SIG-M5 (cell line): ENCODE results near the gene SURF1.
"Not testable (repeated sequence)": the region's sequence is repeated elsewhere in the genome, so short reads cannot be mapped to it uniquely, and the experiment has no call there.

Source experiments
- DNase-seq: peaks from one replicate; lab custom pipeline; 2025; lab: John Stamatoyannopoulos, UW

The SURF1 gene, protein sequence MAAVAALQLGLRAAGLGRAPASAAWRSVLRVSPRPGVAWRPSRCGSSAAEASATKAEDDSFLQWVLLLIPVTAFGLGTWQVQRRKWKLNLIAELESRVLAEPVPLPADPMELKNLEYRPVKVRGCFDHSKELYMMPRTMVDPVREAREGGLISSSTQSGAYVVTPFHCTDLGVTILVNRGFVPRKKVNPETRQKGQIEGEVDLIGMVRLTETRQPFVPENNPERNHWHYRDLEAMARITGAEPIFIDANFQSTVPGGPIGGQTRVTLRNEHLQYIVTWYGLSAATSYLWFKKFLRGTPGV

DNA sequence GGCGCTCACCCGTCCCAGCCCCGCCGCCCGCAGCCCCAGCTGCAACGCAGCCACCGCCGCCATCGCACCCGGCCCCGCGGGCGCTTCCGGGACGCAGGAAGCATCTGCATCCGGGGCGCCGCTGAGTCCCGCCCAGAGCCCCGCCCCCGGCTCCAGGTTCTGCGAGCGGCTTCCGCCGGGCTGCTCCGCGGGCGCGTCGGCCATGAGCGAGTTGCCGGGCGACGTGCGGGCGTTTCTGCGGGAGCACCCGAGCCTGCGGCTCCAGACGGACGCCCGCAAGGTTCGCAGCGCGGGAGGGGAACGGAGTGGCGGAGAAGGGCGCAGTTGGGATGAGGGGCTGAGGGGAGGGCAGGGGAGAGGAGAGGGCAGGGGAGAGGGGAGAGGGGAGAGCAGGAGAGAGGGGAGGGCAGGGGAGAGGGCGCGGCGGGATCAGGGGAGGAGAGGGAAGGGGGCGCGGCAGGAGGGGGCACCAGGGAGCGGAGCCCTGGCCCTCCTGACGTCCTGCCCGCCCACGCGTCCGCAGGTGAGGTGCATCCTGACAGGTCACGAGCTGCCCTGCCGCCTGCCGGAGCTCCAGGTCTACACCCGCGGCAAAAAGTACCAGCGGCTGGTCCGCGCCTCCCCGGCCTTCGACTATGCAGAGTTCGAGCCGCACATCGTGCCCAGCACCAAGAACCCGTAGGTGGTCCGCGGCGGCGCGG lies at the start of gene SURF1, which contains the start of gene SURF2:
Gene SURF1, minus strand, starts transcription at position 97 of the 701 bp plus-strand sequence. Its CDS starts 34 bp downstream, at position 63.
Gene SURF2, plus strand, starts transcription at position 160 of the 701 bp plus-strand sequence. Its CDS starts 43 bp downstream, at position 203.
- no peak for DNase-seq

DNA sequence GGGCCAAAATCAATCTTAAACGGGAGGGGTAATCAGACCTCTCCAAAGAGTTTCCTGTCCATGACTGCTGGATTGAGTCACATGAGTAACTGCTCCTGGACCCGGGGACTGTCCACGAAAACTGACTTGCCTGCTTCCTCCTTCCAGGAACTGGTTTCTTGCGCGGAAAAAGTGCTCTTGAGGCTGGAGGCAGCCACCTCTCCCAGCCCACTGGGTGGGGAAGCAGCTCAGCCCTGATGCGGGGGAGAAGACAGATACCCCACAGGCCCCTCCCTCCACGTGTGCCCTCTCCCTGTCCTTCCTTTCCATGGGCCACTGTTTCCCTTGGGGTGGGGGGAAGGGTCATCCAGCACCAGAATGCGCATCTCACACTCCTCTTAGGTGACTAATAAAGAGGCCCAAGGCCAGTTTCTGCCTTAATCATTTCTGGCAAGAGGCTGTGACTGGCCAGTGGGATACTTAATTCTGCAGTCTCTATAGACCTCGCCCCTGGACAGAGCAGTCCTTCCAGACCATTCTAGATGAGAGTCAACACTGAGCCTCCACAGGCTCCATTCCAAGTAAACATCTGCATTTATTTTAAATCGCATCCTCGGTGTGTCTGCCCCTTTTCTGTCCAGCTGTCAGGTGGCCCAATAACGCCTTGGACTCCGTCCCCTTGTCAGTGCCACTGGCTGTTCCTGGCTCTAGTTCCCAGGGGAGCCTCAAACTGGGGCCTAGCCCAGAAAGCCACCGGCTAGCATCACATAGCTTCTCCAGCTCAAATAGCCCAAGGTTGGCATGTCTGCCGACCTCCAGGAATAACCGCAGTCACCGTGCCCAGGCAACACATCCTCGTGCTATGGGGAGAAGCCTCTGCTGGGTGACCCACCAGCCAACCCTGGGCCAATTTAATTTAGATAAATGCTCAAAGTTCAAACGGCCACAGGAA lies 49.5 kb upstream of the SURF1 start:
- no peak for DNase-seq

DNA sequence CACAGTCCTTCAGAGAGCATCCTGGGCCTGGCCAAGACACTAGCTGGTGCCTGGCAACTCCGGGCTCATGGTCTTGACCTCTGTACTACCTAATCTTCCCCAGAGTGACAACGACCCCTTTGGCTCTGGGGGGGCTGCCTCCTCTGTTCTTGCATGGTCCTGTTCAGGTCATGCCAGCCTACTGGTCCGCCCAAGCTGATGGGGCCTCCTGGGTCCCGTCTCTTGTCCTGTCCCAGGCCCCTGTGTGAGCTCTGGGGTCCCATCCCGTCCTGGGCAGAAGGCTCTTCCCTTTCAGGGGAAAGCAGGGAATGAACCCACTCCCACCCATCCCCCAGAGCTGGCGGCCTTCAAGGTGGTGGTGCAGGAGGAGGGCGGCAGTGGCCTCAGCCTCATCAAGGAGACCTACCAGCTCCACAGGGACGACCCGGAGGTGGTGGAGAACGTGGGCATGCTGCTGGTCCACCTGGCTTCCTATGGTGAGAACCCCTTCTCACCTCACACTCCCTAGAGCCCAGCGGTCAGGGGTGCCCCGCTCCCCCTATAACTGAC lies 48.2 kb upstream of the SURF1 start:
- no peak for DNase-seq

DNA sequence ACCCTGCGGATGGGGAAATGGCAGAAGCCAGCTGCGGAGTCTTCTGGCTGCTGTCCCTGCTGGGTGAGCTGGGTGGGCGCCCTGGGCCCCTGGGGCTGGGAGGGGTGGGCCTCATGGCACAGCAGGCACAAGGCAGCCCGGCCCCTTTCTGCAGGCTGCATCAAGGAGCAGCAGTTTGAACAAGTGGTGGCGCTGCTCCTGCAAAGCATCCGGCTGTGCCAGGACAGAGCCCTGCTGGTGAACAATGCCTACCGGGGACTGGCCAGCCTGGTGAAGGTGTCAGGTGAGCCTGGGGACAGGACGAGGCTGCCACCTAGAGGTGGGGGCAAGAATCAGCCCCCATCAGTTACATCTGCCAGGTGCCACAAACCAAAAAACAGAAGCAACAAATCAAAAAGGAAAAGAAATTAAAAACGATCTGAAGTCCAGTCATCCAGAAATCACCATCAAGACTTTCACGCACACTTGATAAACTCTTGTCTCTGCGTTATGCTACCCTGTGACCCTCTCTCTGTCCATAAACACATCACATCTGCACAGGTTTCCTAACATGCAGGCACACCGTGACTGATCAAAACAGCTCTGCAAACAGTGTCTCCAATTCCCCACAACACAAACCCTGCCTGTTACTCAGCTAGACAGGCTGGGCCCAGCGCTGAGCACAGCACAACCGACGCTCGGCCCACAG lies 47.6 kb upstream of the SURF1 start:
- no peak for DNase-seq

DNA sequence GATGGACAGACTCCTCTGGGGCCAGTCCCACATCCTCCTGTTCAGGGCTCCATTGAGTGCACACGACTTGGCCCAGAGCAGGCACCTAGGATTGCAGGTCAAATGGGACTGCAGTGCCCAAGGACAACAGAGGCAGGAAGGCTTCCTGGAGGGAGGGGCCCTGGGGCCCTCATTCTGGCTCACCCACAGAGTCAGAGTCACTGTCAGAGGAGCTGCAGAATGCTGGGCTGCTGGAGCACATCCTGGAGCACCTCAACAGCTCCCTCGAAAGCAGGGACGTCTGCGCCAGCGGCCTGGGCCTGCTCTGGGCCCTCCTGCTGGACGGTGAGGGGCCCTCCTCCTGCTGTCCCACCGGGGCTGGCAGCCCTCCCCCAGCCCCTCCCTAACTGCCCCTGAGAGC lies 46.4 kb upstream of the SURF1 start:
- DNase-seq, result no peak

DNA sequence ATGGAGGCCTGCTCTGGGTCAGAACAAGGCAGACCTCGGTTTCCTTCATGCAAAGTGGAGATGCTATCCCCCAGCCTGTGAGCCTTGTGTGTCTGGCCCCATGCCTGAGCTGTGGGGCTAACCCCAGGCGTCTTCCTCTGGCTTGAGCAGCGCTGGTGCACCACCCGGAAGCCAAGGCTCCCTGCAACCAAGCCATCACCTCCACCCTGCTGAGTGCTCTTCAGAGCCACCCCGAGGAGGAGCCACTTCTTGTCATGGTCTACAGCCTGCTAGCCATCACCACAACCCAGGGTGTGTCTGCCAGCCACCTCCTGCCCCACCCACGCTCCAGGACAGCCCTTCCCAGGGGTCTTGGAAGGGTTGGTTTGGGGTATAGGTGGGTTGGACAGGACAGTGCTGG lies 45.3 kb upstream of the SURF1 start:
- DNase-seq, result no peak

DNA sequence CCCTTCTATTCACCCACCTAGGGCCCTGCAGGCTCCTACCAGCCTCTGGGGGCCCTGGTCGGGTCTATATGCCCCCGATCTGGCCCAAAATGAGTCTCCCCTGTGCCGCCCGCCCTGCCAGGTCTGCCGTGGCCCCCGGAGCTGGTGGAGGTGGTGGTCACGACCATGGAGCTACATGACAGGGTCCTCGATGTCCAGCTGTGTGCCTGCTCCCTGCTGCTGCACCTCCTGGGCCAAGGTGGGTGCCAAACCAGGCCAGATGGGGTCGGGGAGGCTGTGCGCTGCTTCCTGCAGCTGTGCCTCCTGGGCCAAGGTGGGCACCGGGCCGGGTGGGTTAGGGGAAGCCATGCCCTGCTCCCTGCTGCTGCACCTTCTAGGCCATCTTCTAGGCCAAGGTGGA lies 44.0 kb upstream of the SURF1 start:
- no peak for DNase-seq

DNA sequence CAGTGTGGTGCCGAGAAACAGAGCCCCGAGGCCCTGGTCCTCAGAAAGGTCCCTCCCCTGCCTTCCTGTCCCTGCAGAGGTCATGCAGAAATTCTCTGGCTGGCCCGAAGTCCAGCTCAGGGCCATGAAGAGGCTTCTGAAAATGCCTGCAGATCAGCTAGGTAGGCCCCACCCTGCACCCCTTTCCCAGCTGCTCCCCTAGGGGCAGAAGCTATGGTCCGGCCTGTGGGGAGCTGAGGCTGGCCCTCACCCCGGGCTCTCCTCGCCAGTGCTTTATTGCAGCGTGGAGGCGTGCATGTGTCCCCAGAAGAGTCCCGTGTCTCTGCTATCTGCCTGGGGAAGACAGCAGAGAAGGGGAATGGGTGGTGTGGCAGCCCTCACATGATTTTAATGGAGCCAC lies 41.6 kb upstream of the SURF1 start:
- DNase-seq, result no peak

DNA sequence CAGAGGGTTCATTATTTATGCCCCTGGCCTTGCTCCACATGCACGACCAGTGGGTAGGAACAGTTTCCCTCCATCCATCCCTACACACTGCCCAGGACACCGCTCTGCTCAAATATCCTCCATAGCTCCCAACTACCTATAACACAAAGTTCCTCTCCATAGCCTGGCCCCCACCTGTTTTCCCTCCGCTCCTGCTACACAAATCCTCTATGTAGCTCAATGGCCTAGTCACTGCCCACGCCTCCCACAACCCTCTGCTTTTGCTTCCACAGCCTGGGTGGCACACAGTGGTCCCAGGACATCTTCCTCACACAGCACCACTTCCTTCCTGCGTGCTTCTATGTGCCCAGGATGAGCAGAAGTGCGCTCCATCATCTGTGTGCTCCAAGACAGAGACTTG lies 41.1 kb upstream of the SURF1 start:
- DNase-seq, result no peak

DNA sequence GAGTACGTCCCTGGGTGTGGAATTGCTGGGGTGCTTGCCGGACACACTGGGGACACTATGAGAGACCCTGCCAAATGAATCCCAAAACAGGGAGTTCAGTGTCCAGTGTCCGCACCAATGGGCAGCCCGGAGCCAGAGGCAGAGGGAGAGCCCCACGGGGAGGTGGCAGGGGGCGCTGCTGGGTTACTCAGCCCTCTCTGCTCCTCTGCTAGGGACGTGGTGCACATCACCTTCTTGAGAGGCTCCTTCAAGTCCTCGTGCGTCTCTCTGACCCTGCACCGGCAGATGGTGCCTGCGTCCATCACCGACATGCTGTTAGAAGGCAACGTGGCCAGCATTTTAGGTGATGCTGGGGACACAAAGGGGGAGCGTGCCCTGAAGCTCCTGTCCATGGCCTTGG lies 40.7 kb upstream of the SURF1 start:
- DNase-seq, result no peak

DNA sequence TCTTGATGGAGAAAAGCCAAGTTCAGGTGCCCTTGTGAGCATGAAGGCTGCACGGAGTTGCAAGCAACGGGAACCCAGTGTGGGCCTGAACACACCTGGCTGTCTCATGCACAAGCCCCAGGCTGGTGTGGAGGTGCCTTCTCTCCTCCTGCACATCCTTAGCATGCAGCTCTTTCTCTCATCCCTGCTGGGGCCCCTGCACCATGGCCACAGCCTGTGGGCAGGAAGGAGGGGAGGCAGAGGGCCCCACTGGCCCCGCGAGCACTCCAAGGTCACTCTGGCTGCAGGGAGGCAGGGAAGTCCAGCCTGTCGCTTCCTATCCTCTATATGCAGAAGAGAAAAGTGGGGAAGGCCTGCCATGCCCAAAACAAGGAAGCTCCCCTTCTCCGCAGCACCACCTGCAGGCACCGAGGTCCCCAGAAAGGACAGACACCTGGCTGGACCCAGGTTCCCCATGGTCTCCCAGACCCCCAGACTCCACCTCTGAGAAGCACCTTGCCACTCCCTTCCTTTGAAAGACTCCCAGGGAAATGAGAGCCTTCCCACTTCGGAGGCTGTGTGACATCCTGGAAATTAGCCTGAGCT lies 38.5 kb upstream of the SURF1 start:
- no peak for DNase-seq

DNA sequence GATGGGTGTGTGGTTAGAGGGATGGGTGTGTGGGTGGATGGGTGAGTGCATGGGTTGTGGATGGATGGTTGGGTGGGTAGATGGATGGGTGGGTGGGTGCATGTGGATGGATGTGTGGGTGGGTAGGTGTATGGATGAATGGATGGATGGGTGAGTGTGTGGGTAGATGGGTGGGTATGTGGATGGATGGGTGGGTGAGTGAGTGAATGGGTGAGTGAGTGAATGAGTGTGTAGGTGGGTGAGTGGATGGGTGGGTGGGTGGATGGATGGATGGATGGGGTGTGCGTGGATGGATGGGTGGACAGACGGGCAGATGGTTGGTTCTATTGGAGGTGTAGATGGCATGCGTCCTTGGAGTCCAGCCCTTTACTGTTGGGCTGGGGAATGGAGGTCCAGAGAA lies 37.1 kb upstream of the SURF1 start:
- no peak for DNase-seq

DNA sequence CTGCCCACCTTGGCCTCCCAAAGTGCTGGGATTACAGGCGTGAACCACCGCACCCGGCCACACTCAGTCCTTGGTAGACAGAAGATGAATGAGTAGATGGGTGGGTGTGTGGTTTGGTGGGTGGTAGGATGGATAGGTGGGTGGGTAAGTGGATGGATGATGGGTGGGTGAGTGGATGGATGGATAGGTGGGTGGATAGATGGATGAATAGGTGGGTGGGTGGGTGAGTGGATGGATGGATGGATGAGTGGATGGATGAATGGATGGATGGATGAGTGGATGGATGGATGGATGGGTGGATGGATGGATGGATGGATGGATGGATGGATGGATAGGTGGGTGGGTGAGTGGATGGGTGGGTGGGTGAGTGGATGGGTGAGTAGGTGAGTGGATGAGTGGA lies 36.0 kb upstream of the SURF1 start:
- DNase-seq, result not testable (repeated sequence)

DNA sequence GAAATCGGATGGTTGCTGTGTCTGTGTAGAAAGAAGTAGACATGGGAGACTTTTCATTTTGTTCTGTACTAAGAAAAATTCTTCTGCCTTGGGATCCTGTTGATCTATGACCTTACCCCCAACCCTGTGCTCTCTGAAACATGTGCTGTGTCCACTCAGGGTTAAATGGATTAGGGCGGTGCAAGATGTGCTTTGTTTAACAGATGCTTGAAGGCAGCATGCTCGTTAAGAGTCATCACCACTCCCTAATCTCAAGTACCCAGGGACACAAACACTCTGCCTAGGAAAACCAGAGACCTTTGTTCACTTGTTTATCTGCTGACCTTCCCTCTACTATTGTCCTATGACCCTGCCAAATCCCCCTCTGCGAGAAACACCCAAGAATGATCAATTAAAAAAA lies 35.2 kb upstream of the SURF1 start:
- not testable (repeated sequence) for DNase-seq

DNA sequence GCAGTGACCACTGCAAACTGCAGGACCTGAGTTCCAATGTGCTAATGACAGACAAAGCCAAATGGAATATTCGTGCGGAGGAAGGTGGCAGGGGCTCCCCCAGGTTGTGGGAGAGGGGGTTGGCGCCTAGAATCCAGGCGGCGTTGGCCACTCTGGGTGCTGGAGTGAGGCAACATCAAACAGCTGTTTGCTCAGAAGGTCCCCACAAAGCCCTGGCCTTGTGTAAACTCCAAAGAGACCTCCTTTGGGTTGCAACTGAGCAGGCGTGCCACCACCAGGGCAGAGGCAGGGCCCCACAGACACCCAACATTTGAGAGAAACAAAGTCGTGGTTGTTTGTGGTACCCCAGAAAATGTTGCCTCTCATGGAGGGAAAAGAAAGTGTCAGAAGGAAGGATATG lies 34.4 kb upstream of the SURF1 start:
- DNase-seq, result no peak

DNA sequence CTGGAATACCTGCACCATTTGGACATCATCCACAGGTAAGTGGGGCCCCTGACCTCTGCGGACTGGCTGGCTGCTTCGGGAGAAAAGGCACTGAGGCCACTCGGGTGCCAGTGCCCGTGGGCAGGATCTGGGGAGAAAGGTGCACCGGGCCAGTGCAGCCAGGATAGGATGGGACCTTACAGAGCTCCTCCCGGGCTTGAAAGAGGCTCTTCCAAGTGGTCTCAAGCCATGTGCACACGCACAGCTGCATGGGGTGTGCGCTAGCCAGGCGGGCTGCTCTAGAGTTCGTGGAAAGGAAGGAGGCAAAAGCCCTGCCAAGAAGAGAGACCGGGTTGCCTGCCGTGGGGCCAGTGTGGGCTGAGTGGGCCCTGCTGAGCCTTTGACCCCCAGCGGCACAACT lies 33.3 kb upstream of the SURF1 start:
- no peak for DNase-seq

DNA sequence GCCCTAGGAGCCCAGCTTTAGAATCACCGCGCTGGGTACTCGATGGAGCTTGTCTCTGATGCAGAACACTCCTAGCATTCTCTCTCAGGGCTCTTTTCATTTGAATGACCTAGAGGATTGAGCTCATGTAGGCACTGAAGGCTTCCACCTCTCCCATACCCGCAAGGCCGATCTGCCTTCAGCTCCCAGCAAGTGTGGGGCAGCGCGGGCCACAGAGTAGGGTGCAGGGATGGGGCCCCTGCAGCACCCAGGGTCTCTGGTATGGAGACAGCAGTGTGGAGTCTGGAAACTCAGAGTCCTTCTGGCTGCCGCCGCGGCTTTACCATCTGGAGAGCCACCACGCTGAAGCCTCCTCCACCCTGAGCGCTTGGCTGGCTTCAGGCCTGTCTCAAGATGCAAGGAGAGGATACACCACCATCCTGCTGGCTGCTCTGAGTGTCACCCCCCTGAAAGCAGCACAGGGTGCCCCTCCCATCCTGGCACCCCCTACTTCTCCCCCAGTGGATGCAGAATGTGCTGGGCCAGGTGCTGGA lies 32.8 kb upstream of the SURF1 start:
- DNase-seq, result no peak

DNA sequence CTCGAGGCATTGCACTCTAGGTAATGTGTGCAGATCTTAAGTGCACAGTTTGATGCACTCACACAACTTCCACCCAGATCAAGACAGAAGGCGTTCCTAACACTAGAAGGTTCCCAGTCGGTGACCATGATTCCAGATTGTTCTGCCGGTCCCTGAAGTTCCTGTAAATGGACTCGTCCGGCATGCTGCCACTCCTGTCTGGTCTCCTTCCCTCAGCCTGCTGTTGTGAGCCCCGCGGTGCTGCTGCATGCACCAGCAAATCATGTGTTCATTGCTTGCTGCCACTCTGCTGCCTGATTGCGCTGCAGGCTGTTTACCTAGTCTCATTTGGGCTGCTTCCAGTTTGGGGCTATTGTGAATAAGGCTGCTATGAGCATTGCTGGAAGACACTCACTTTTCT lies 31.4 kb upstream of the SURF1 start:
- no peak for DNase-seq

DNA sequence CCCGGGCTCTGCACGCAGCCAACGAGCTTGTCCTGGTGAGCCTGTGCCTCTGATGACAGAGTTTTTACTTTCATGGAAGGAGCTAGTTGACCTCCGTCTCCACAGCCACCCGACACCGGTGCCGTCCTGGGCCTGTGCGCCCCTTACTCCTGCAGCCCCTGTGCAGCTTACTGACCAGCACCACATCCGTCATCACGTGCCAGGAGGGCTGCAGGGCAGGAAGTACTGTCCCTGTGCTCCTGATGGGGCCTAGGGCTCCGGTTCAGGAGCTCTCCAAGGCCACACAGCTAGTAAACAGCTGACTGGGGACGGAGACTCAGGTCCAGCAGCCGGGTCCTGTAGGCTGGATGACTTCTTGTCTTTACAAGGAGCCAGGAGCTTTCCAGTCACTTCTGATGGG lies 30.1 kb upstream of the SURF1 start:
- DNase-seq, result no peak

DNA sequence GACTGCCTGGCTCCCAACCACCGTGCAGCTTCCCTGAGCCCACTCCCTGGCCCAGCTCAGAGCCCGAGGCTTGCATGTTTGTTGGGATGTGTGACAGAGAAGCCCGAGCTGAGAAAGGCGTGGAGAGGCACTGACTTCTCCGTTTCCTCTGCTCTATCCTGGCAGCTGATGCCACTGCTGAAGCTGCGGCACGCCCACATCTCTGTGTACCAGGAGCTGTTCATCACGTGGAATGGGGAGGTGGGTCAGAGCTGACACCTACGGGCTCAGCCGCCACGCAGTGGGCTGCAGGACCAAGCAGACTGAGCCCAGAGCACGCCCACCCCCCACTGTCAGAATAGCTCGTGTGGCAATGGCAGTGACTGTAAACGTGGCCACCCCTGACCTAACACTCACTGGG lies 29.2 kb upstream of the SURF1 start:
- no peak for DNase-seq

DNA sequence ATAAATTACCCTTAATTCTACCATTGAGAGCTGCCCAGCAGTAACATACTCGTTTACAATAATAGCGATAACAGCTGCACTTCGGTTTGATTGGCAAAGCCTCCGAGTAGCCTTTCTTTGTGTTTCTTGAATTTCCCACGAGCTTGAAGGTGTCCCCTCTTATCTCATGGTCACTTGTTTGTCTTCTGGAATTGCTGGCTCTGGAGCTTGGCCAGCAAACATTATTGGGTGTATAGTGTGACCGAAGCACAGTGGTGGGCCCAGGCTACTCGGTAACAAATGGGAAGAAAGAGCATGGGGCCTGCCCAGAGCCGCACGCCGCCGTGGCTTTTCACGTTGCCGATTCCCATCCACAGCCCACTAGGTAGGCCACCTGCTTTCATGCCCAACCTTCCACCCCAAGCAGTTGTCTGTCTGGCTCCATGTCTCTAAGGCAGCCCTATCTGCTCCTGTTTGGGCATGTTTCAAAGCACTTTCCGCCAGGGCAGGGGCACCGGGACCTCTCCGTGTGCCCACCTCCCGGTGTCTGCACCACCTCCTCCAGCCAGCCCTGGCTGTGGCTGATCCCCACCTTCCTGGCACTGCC lies 28.5 kb upstream of the SURF1 start:
- DNase-seq, result no peak
